Measurements from ENCODE around the gene MKS1.

Gene MKS1

GRCh38 chr17:58165981-58166380 is 53.1 kb downstream of the MKS1 start:
- Histone ChIP-seq H3K36me3 (replicated peaks) (no peaks in the 10 kb centered on the region), H3K27ac (no peak overlapping the region), H3K27me3 (replicated peaks) (no peaks in the 10 kb centered on the region), H3K4me3 (ENCODE audit: low read depth, low read length) (no peak overlapping the region)
- TF ChIP-seq CTCF (IDR thresholded peaks at IDR 0.05; ENCODE audit: low read depth, low read length, missing control alignments): no peak
- in situ Hi-C loops (cut with HindIII; ENCODE audit: low pct_ligation_motif_present, low sequenced_read_pairs): no loop called here
- DNase-seq: no peak

- H3K36me3 ChIP-seq (replicated peaks): no peaks in the 10 kb centered on the region
- peaks cover 10% of the 10 kb centered on the region for H3K27me3 ChIP-seq (replicated peaks)
- TF ChIP-seq CTCF (IDR thresholded peaks at IDR 0.05; ENCODE audit: low read depth, low read length, missing control alignments): no peak
- no peak overlapping the region for H3K27ac ChIP-seq
- in situ Hi-C loops (cut with HindIII; ENCODE audit: low pct_ligation_motif_present, low sequenced_read_pairs): no loop called here
- H3K4me3 ChIP-seq (ENCODE audit: low read depth, low read length): no peak overlapping the region
- no peak for DNase-seq
Observed at GRCh38 chr17:58161566-58161965, 57.5 kb downstream of the MKS1 start.

- no peaks in the 10 kb centered on the region for H3K36me3 ChIP-seq (replicated peaks)
- TF ChIP-seq CTCF (IDR thresholded peaks at IDR 0.05; ENCODE audit: low read depth, low read length, missing control alignments): no peak
- DNase-seq: no peak
- H3K27ac ChIP-seq: no peak overlapping the region
- H3K4me3 ChIP-seq (ENCODE audit: low read depth, low read length): no peak overlapping the region
- in situ Hi-C loops (cut with HindIII; ENCODE audit: low pct_ligation_motif_present, low sequenced_read_pairs): no loop called here
- peaks cover 13% of the 10 kb centered on the region for H3K27me3 ChIP-seq (replicated peaks)
Observed at GRCh38 chr17:58158181-58158580, 60.9 kb downstream of the MKS1 start.

DNA sequence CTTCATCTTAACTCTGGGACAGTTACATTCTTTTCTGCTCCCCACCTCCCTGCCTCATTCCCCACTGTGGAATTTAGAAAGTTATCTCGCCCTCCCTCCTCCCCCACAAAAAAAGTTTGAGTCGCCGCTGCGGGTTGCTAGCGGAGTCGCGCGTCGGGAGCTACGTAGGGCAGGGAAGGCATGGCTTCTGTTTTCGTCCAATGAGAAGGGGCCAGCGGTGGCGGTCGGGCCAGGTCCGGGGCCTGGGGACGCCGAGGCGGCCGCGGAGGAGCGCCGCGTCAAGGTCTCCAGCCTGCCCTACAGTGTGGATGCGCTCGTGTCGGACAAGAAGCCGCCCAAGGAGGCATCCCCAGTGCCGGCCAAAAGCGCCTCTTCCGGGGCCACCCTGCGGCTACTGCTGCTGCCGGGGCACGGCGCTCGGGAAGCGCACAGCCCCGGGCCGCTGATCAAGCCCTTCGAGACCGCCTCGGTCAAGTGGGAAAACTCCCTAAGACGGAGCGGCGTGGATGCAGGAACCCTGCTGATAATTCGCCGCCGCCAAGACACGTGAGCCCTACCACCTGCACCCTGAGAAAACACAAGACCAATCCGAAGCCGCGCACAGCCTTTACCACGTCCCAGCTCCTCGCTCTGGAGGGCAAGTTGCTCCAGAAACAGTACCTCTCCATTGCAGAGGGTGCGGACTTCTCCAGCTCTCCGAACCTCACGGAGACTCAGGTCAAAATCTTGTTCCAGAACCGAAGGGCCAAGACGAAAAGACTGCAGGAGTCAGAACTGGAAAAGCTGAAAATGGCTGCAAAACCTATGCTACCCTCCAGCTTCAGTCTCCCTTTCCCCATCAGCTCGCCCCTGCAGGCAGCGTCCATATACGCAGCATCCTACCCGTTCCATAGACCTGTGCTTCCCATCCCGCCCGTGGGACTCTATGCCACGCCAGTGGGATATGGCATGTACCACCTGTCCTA is 61.9 kb downstream of the MKS1 start:
- no peak for TF ChIP-seq CTCF (IDR thresholded peaks at IDR 0.05; ENCODE audit: low read depth, low read length, missing control alignments)
- no peak for DNase-seq
- no peaks in the 10 kb centered on the region for H3K36me3 ChIP-seq (replicated peaks)
- peaks cover 13% of the 10 kb centered on the region for H3K27me3 ChIP-seq (replicated peaks)
- in situ Hi-C loops (cut with HindIII; ENCODE audit: low pct_ligation_motif_present, low sequenced_read_pairs): no loop called here
- peak overlapping the region; percentile 17 for H3K4me3 ChIP-seq (ENCODE audit: low read depth, low read length)
- H3K27ac ChIP-seq: no peak overlapping the region
